Fibroblast of peridontal ligament (primary cell): ENCODE data around the gene MORN1.

Source experiments
- DNase-seq: peaks from one replicate; pipeline ENCODE4 v3.0.0-alpha.2; 2010; ENCODE audit errors: extremely low read depth

MORN1 gene

GRCh38 chr1:2386636-2387611 is 4.4 kb downstream of the MORN1 start:
- DNase-seq, result no peak

- DNase-seq, result no peak
These were observed 5.6 kb downstream of the MORN1 start for GRCh38 chr1:2385606-2386280.

- DNase-seq, result no peak
These were observed 6.3 kb downstream of the MORN1 start for GRCh38 chr1:2384941-2385481.

- no peak for DNase-seq
These were observed 7.1 kb downstream of the MORN1 start for GRCh38 chr1:2384130-2384860.

GRCh38 chr1:2383576-2383975 is 7.8 kb downstream of the MORN1 start:
- DNase-seq, result no peak

- DNase-seq, result no peak
These were observed 8.6 kb downstream of the MORN1 start for GRCh38 chr1:2382621-2383361.

GRCh38 chr1:2381741-2382620 is 9.4 kb downstream of the MORN1 start:
- peak; percentile 72 for DNase-seq

GRCh38 chr1:2380816-2381591 is 10.3 kb downstream of the MORN1 start:
- DNase-seq, result no peak

GRCh38 chr1:2379733-2380404 is 11.5 kb downstream of the MORN1 start:
- DNase-seq, result no peak

- DNase-seq, result no peak
These were observed 12.2 kb downstream of the MORN1 start for GRCh38 chr1:2378956-2379732.

- no peak for DNase-seq
These were observed 12.9 kb downstream of the MORN1 start for GRCh38 chr1:2378441-2378851.

- DNase-seq, result no peak
These were observed 13.5 kb downstream of the MORN1 start for GRCh38 chr1:2377751-2378440.

- DNase-seq, result no peak
These were observed 14.3 kb downstream of the MORN1 start for GRCh38 chr1:2376931-2377672.

- no peak for DNase-seq
These were observed 15.1 kb downstream of the MORN1 start for GRCh38 chr1:2376261-2376741.

- no peak for DNase-seq
These were observed 15.5 kb downstream of the MORN1 start for GRCh38 chr1:2375923-2376260.

- no peak for DNase-seq
These were observed 16.0 kb downstream of the MORN1 start for GRCh38 chr1:2375246-2375922.
